Stromal cell of bone marrow (primary cell): Measurements from ENCODE around the gene STX8.

ENCODE experiments used
- DNase-seq: peaks from one replicate; pipeline ENCODE4 v3.0.0-alpha.2; 2012; ENCODE audit warnings: low read depth

STX8 gene

GRCh38 chr17:9436630-9437029 is 139.0 kb downstream of the STX8 start:
- no peak for DNase-seq

- no peak for DNase-seq
Measured at GRCh38 chr17:9435165-9435564, 140.5 kb downstream of the STX8 start.

- DNase-seq, result no peak
Measured at GRCh38 chr17:9434642-9435057, 141.0 kb downstream of the STX8 start.

- peak; percentile 52 for DNase-seq
Measured at GRCh38 chr17:9432934-9433421, 142.6 kb downstream of the STX8 start.

- no peak for DNase-seq
Measured at GRCh38 chr17:9432134-9432885, 143.3 kb downstream of the STX8 start.

- no peak for DNase-seq
Measured at GRCh38 chr17:9431620-9432019, 144.0 kb downstream of the STX8 start.

- DNase-seq, result no peak
Measured at GRCh38 chr17:9427465-9428315, 147.9 kb downstream of the STX8 start.

- DNase-seq, result no peak
Measured at GRCh38 chr17:9424071-9424640, 151.5 kb downstream of the STX8 start.

- DNase-seq, result no peak
Measured at GRCh38 chr17:9421525-9421924, 154.1 kb downstream of the STX8 start.

GRCh38 chr17:9419932-9420453 is 155.6 kb downstream of the STX8 start:
- no peak for DNase-seq

GRCh38 chr17:9414471-9414870 is 161.1 kb downstream of the STX8 start:
- DNase-seq, result no peak

GRCh38 chr17:9410737-9411136 is 164.9 kb downstream of the STX8 start:
- DNase-seq, result no peak

- no peak for DNase-seq
Measured at GRCh38 chr17:9410301-9410700, 165.3 kb downstream of the STX8 start.

- no peak for DNase-seq
Measured at GRCh38 chr17:9409878-9410277, 165.7 kb downstream of the STX8 start.

- DNase-seq, result no peak
Measured at GRCh38 chr17:9408868-9409829, 166.5 kb downstream of the STX8 start.

GRCh38 chr17:9408381-9408780 is 167.2 kb downstream of the STX8 start:
- peak; percentile 28 for DNase-seq

- DNase-seq, result peak; percentile 23
Measured at GRCh38 chr17:9406046-9406606, 169.5 kb downstream of the STX8 start.

GRCh38 chr17:9403257-9403656 is 172.4 kb downstream of the STX8 start:
- no peak for DNase-seq

GRCh38 chr17:9402590-9403199 is 172.9 kb downstream of the STX8 start:
- no peak for DNase-seq

GRCh38 chr17:9401434-9401833 is 174.2 kb downstream of the STX8 start:
- DNase-seq, result no peak

- DNase-seq, result peak; percentile 74
Measured at GRCh38 chr17:9389111-9389527, 186.5 kb downstream of the STX8 start.
